IPS-18a (cell line): ENCODE measurements around the gene PRSS53.

Experiments used
- H3K27ac ChIP-seq: one replicate; pipeline ENCODE4 v1.5.1; 2013; ENCODE audit warnings: low read length
- H3K27me3 ChIP-seq: one replicate; pipeline ENCODE4 v1.6.1; 2013; ENCODE audit warnings: mild to moderate bottlenecking, low read length; ENCODE audit not compliant: control insufficient read depth, insufficient read depth
- H3K36me3 ChIP-seq: one replicate; pipeline ENCODE4 v1.6.1; 2013; ENCODE audit warnings: low read depth, low read length; ENCODE audit not compliant: control insufficient read depth
- H3K4me1 ChIP-seq: one replicate; pipeline ENCODE4 v1.6.1; 2013; ENCODE audit warnings: low read depth, low read length; ENCODE audit not compliant: control insufficient read depth
- H3K4me3 ChIP-seq: one replicate; pipeline ENCODE4 v1.5.1; 2013; ENCODE audit warnings: low read length
- H3K9ac ChIP-seq: one replicate; pipeline ENCODE4 v1.6.1; 2013; ENCODE audit warnings: mild to moderate bottlenecking, low read length, moderate library complexity
- H3K9me3 ChIP-seq: one replicate; pipeline ENCODE4 v1.6.1; 2013; ENCODE audit warnings: low read depth, low read length; ENCODE audit not compliant: control insufficient read depth

PRSS53 gene

GRCh38 chr16:31086629-31086906 is 2.2 kb downstream of the PRSS53 start:
- no peaks in the 10 kb centered on the region for H3K4me1 ChIP-seq
- H3K4me3 ChIP-seq = no peak overlapping the region
- no peak overlapping the region for H3K27ac ChIP-seq
- no peaks in the 10 kb centered on the region for H3K27me3 ChIP-seq
- peaks cover 17% of the 10 kb centered on the region for H3K36me3 ChIP-seq
- H3K9me3 ChIP-seq = no peaks in the 10 kb centered on the region
- no peak overlapping the region for H3K9ac ChIP-seq

GRCh38 chr16:31085873-31086628 is 2.7 kb downstream of the PRSS53 start:
- Histone ChIP-seq H3K36me3 (peaks cover 14% of the 10 kb centered on the region), H3K4me3 (no peak overlapping the region), H3K27me3 (no peaks in the 10 kb centered on the region), H3K4me1 (no peaks in the 10 kb centered on the region), H3K9ac (no peak overlapping the region), H3K27ac (no peak overlapping the region), H3K9me3 (no peaks in the 10 kb centered on the region)

DNA sequence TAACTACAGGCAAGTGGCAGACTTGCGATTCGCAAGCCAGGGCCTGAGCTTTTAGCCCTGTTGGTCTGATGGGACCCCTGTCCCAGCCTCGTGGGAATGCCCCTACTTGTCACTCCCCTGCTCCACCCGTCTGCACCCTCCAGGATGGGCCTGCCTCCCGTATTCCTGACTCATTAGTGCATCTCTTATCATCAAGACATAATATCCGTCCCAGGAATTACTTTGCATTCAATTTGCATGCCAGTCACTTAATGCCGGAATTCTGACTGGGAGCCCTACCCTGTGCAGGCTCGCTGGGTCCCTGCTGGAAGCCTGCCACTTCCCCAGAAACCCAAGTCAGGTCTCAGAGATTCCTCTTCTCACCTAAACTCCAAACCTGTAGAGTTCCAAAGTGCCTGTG is 3.3 kb downstream of the PRSS53 start:
- Histone ChIP-seq H3K27ac (no peak overlapping the region), H3K9ac (no peak overlapping the region), H3K27me3 (no peaks in the 10 kb centered on the region)

GRCh38 chr16:31084584-31085302 is 4.0 kb downstream of the PRSS53 start:
- Histone ChIP-seq H3K9me3 (no peaks in the 10 kb centered on the region), H3K9ac (no peak overlapping the region), H3K4me3 (no peak overlapping the region), H3K36me3 (peaks cover 16% of the 10 kb centered on the region), H3K27ac (no peak overlapping the region), H3K27me3 (no peaks in the 10 kb centered on the region), H3K4me1 (no peaks in the 10 kb centered on the region)

More for the DNA sequence above, 3.3 kb downstream of the PRSS53 start:
- Histone ChIP-seq H3K4me3 (no peak overlapping the region), H3K9me3 (no peaks in the 10 kb centered on the region), H3K4me1 (no peaks in the 10 kb centered on the region), H3K36me3 (peaks cover 14% of the 10 kb centered on the region)

GRCh38 chr16:31083981-31084380 is 4.8 kb downstream of the PRSS53 start:
- no peaks in the 10 kb centered on the region for H3K9me3 ChIP-seq
- H3K9ac ChIP-seq = no peak overlapping the region
- peaks cover 23% of the 10 kb centered on the region for H3K36me3 ChIP-seq
- no peak overlapping the region for H3K4me3 ChIP-seq
- no peaks in the 10 kb centered on the region for H3K27me3 ChIP-seq
- H3K27ac ChIP-seq = no peak overlapping the region
- no peaks in the 10 kb centered on the region for H3K4me1 ChIP-seq

- Histone ChIP-seq H3K36me3 (peaks cover 27% of the 10 kb centered on the region), H3K9ac (no peak overlapping the region), H3K27me3 (no peaks in the 10 kb centered on the region), H3K27ac (no peak overlapping the region), H3K4me3 (no peak overlapping the region), H3K9me3 (no peaks in the 10 kb centered on the region), H3K4me1 (no peaks in the 10 kb centered on the region)
Observed at GRCh38 chr16:31083556-31083955, 5.2 kb downstream of the PRSS53 start.

DNA sequence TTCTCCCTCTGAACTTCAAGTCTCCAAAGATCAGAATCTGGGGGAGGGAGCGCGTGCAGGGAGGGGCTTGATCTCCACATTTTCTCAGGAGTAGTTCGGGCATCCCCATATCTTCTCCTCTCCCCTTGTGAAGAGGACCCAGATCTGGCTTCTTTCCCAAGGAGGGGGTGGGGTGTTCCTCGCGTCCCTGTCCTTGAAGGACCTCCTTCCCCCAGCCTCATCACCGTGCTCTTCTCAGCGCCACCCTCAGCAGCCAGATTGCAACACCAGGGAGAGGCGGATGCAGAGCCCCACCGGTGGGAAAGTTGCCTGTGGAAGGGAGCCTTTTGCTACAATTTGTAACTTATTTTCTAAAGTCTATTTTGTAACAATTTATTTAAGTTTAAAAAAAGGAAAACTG is 5.7 kb downstream of the PRSS53 start:
- Histone ChIP-seq H3K9me3 (no peaks in the 10 kb centered on the region), H3K27me3 (no peaks in the 10 kb centered on the region), H3K36me3 (peaks cover 32% of the 10 kb centered on the region), H3K4me3 (no peak overlapping the region), H3K27ac (no peak overlapping the region), H3K9ac (no peak overlapping the region), H3K4me1 (no peaks in the 10 kb centered on the region)

GRCh38 chr16:31082368-31083045 is 6.2 kb downstream of the PRSS53 start:
- Histone ChIP-seq H3K27me3 (no peaks in the 10 kb centered on the region), H3K4me1 (no peaks in the 10 kb centered on the region), H3K36me3 (peaks cover 37% of the 10 kb centered on the region), H3K27ac (no peak overlapping the region), H3K9ac (no peak overlapping the region), H3K4me3 (no peak overlapping the region), H3K9me3 (no peaks in the 10 kb centered on the region)

GRCh38 chr16:31081428-31082351 is 7.1 kb downstream of the PRSS53 start:
- H3K27me3 ChIP-seq = no peaks in the 10 kb centered on the region
- no peaks in the 10 kb centered on the region for H3K9me3 ChIP-seq
- no peak overlapping the region for H3K4me3 ChIP-seq
- H3K9ac ChIP-seq = no peak overlapping the region
- H3K36me3 ChIP-seq = peaks cover 45% of the 10 kb centered on the region
- H3K27ac ChIP-seq = no peak overlapping the region
- H3K4me1 ChIP-seq = no peaks in the 10 kb centered on the region

GRCh38 chr16:31080756-31081419 is 7.9 kb downstream of the PRSS53 start:
- no peak overlapping the region for H3K4me3 ChIP-seq
- H3K9ac ChIP-seq = no peak overlapping the region
- no peaks in the 10 kb centered on the region for H3K27me3 ChIP-seq
- H3K36me3 ChIP-seq = peaks cover 48% of the 10 kb centered on the region
- no peaks in the 10 kb centered on the region for H3K9me3 ChIP-seq
- H3K27ac ChIP-seq = no peak overlapping the region
- H3K4me1 ChIP-seq = no peaks in the 10 kb centered on the region
